ENCODE measurements around the gene GJA3. TPM values are rescaled to one million over a fixed set of nuclear protein-coding genes. Genes with fewer than 3 reads are reported as not detected.
"Not testable (repeated sequence)": the region's sequence is repeated elsewhere in the genome, so short reads cannot be mapped to it uniquely, and the experiment has no call there.

The GJA3 gene
- total and polyA plus RNA-seq, 7 donors = 0.01 to 0.06 TPM; not detected in 5

- no peaks in the 10 kb centered on the region for H3K36me3 ChIP-seq (ENCODE audit: insufficient read depth in 1 of 2, low read depth in 1 of 2)
- WGBS, 3 donors = 48 to 50% (median 49%) methylated on average over 3 of the region's 3 CpGs
- ATAC-seq (no peak), DNase-seq (no peak)
- no peak overlapping the region for H3K27ac ChIP-seq
- H3K27me3 ChIP-seq (ENCODE audit: insufficient read depth in 3 of 3, low read length in 2 of 3) = peaks cover 0 to 68% (median 19%) of the 10 kb centered on the region in 3 donors
- TF ChIP-seq CTCF (IDR thresholded peaks at IDR 0.05) = no peak
- no peak overlapping the region for H3K4me3 ChIP-seq
- intact Hi-C loops (cut with DNase I) = no loop called here
- no peaks in the 10 kb centered on the region for H3K9me3 ChIP-seq
- H3K4me1 ChIP-seq = no peaks in the 10 kb centered on the region
These were observed 3.6 kb downstream of the GJA3 start for GRCh38 chr13:20157151-20157796.

GRCh38 chr13:20156702-20157101 lies 4.2 kb downstream of the GJA3 start:
- H3K36me3 ChIP-seq (ENCODE audit: insufficient read depth in 1 of 2, low read depth in 1 of 2) = no peaks in the 10 kb centered on the region
- no peaks in the 10 kb centered on the region for H3K9me3 ChIP-seq
- H3K27me3 ChIP-seq (ENCODE audit: insufficient read depth in 3 of 3, low read length in 2 of 3) = peaks cover 0 to 65% (median 15%) of the 10 kb centered on the region in 3 donors
- DNase-seq = no peak
- ATAC-seq = no peak
- TF ChIP-seq CTCF (IDR thresholded peaks at IDR 0.05) = no peak
- intact Hi-C loops (cut with DNase I) = no loop called here
- H3K4me3 ChIP-seq = no peak overlapping the region
- no peak overlapping the region for H3K27ac ChIP-seq
- WGBS, 3 donors = 31 to 42% (median 38%) methylated on average over 2 of the region's 2 CpGs
- H3K4me1 ChIP-seq = no peaks in the 10 kb centered on the region

GRCh38 chr13:20153290-20153689 lies 7.6 kb downstream of the GJA3 start:
- H3K27ac ChIP-seq; H3K36me3 ChIP-seq (ENCODE audit: insufficient read depth in 1 of 2, low read depth in 1 of 2); intact Hi-C loops (cut with DNase I); H3K4me3 ChIP-seq; H3K4me1 ChIP-seq; ATAC-seq; DNase-seq; H3K9me3 ChIP-seq: not testable (repeated sequence)
- 87 to 94% (median 94%) methylated on average over 2 of the region's 2 CpGs for WGBS, 3 donors
- H3K27me3 ChIP-seq (ENCODE audit: insufficient read depth in 3 of 3, low read length in 2 of 3) = peaks cover 0 to 48% (median 6%) of the 10 kb centered on the region in 3 donors

GRCh38 chr13:20151612-20152011 lies 9.2 kb downstream of the GJA3 start:
- Histone ChIP-seq H3K36me3 (ENCODE audit: insufficient read depth in 1 of 2, low read depth in 1 of 2) (no peaks in the 10 kb centered on the region), H3K4me1 (no peaks in the 10 kb centered on the region), H3K27ac (no peak overlapping the region), H3K4me3 (no peak overlapping the region), H3K27me3 (ENCODE audit: insufficient read depth in 3 of 3, low read length in 2 of 3) (peaks cover 0 to 38% (median 3%) of the 10 kb centered on the region in 3 donors), H3K9me3 (no peaks in the 10 kb centered on the region)
- ATAC-seq (no peak), DNase-seq (no peak)
- intact Hi-C loops (cut with DNase I) = no loop called here
- WGBS, 3 donors = 75 to 81% (median 79%) methylated on average over 11 of the region's 11 CpGs
- no peak for TF ChIP-seq CTCF (IDR thresholded peaks at IDR 0.05)

- no peak overlapping the region for H3K4me3 ChIP-seq
- TF ChIP-seq CTCF (IDR thresholded peaks at IDR 0.05) = no peak
- H3K36me3 ChIP-seq (ENCODE audit: insufficient read depth in 1 of 2, low read depth in 1 of 2) = no peaks in the 10 kb centered on the region
- ATAC-seq = no peak
- intact Hi-C loops (cut with DNase I) = no loop called here
- H3K27ac ChIP-seq = no peak overlapping the region
- no peak for DNase-seq
- 72 to 74% (median 73%) methylated on average over 6 of the region's 6 CpGs for WGBS, 3 donors
- peaks cover 0 to 36% (median 3%) of the 10 kb centered on the region in 3 donors for H3K27me3 ChIP-seq (ENCODE audit: insufficient read depth in 3 of 3, low read length in 2 of 3)
- no peaks in the 10 kb centered on the region for H3K9me3 ChIP-seq
- no peaks in the 10 kb centered on the region for H3K4me1 ChIP-seq
These were observed 9.8 kb downstream of the GJA3 start for GRCh38 chr13:20151016-20151415.

All from psoas muscle (tissue), 8 donors.